Neural progenitor cell (in vitro differentiated cells): ENCODE measurements around the gene CDCA7L. TPM values are rescaled to one million over a fixed set of nuclear protein-coding genes. Genes with fewer than 3 reads are reported as not detected.
A peak's percentile ranks its signal among the peaks of the same experiment; 100 is the strongest.

Source experiments
- DNase-seq: peaks from one replicate; pipeline ENCODE4 v3.0.0-alpha.2; 2016; ENCODE audit warnings: low spot score
- H2AFZ ChIP-seq: fragments of 200-600 bp; sonication (generic); replicated peaks from 2 replicates; pipeline ENCODE4 v1.6.1; 2016; ENCODE audit warnings: antibody characterized with exemption
- H3F3A ChIP-seq: fragments of 200-600 bp; sonication (generic); 2 replicates; pipeline ENCODE4 v1.6.1; 2016; ENCODE audit warnings: antibody characterized with exemption, low read depth
- H3K27ac ChIP-seq: fragments of 200-600 bp; sonication (generic); 2 replicates; pipeline ENCODE4 v1.5.1; 2016; ENCODE audit warnings: mild to moderate bottlenecking
- H3K27me3 ChIP-seq: fragments of 200-600 bp; sonication (generic); 2 replicates; pipeline ENCODE4 v1.6.1; 2016; ENCODE audit warnings: mild to moderate bottlenecking, moderate library complexity
- H3K36me3 ChIP-seq: fragments of 200-600 bp; sonication (generic); 2 replicates; pipeline ENCODE4 v1.5.1; 2016
- H3K4me1 ChIP-seq: fragments of 200-600 bp; sonication (generic); 2 replicates; pipeline ENCODE4 v1.6.1; 2016; ENCODE audit warnings: mixed run types
- H3K4me2 ChIP-seq: fragments of 200-600 bp; sonication (generic); 2 replicates; pipeline ENCODE4 v1.6.1; 2016
- H3K4me3 ChIP-seq: fragments of 200-600 bp; sonication (generic); 2 replicates; pipeline ENCODE4 v1.5.1; 2016
- H3K79me2 ChIP-seq: fragments of 200-600 bp; sonication (generic); 2 replicates; pipeline ENCODE4 v1.6.1; 2016; ENCODE audit warnings: low read depth
- H3K9ac ChIP-seq: fragments of 200-600 bp; sonication (generic); 2 replicates; pipeline ENCODE4 v1.6.1; 2016
- H3K9me3 ChIP-seq: fragments of 200-600 bp; sonication (generic); 2 replicates; pipeline ENCODE4 v1.5.1; 2016; ENCODE audit warnings: low read depth
- H4K20me1 ChIP-seq: fragments of 200-600 bp; sonication (generic); 2 replicates; pipeline ENCODE4 v1.6.1; 2016; ENCODE audit warnings: low read depth
- H3K27ac Mint-ChIP-seq: 3 replicates; pipeline ENCODE4 v1.8.0; 2021; ENCODE audit warnings: mixed read lengths
- H3K27me3 Mint-ChIP-seq: 2 replicates; pipeline ENCODE4 v1.8.0; 2022; ENCODE audit warnings: low read depth, mild to moderate bottlenecking, inconsistent platforms, moderate library complexity, mixed read lengths; ENCODE audit not compliant: insufficient read depth
- H3K36me3 Mint-ChIP-seq: 3 replicates; pipeline ENCODE4 v1.8.0; 2021; ENCODE audit warnings: mixed read lengths
- H3K4me1 Mint-ChIP-seq: 3 replicates; pipeline ENCODE4 v1.8.0; 2021; ENCODE audit warnings: mixed read lengths
- H3K4me3 Mint-ChIP-seq: 3 replicates; pipeline ENCODE4 v1.8.0; 2021; ENCODE audit warnings: mild to moderate bottlenecking, moderate library complexity, mixed read lengths
- H3K9me3 Mint-ChIP-seq: 3 replicates; pipeline ENCODE4 v1.8.0; 2020; ENCODE audit warnings: mixed read lengths
- CTCF ChIP-seq: fragments of 200-600 bp; sonication (generic); IDR thresholded peaks from 2 replicates; pipeline ENCODE4 v1.5.1; 2017; ENCODE audit warnings: antibody characterized with exemption, mild to moderate bottlenecking
- EZH2 ChIP-seq: fragments of 200-600 bp; sonication (generic); IDR thresholded peaks from 2 replicates; pipeline ENCODE4 v1.6.1; 2017; ENCODE audit warnings: antibody characterized with exemption, mild to moderate bottlenecking, moderate library complexity
- EZH2phosphoT487 ChIP-seq: fragments of 200-600 bp; sonication (generic); IDR thresholded peaks from 2 replicates; pipeline ENCODE4 v1.6.1; 2017; ENCODE audit warnings: antibody characterized with exemption
- total RNA-seq: library from RNA; depleted of rRNA; stranded (reverse); fragments of >200 nt; gene quantifications from 2 replicates; pipeline ENCODE4 v1.2.3, GENCODE V29; 2015; ENCODE audit warnings: low replicate concordance

The CDCA7L gene
- total RNA-seq, 1 donor from 2014 or later = 39.9 TPM

- TF ChIP-seq EZH2 = no peak
- no peak for TF ChIP-seq EZH2phosphoT487
- no peak for TF ChIP-seq CTCF
Observed at GRCh38 chr7:21953781-21954180, 8.1 kb upstream of the CDCA7L start.

GRCh38 chr7:21948887-21949540 is 3.3 kb upstream of the CDCA7L start:
- no peaks in the 10 kb centered on the region for H3K9me3 Mint-ChIP-seq
- Histone ChIP-seq H3F3A (peaks cover 25% of the 10 kb centered on the region), H3K4me2 (no peak overlapping the region)

More at GRCh38 chr7:21953781-21954180, 8.1 kb upstream of the CDCA7L start:
- H3K9me3 Mint-ChIP-seq = peaks cover 2% of the 10 kb centered on the region
- H3K27me3 Mint-ChIP-seq = no peaks in the 10 kb centered on the region
- no peak overlapping the region for H3K27ac Mint-ChIP-seq
- peaks cover 5% of the 10 kb centered on the region for H3K4me1 ChIP-seq
- H3K4me2 ChIP-seq = no peak overlapping the region
- no peak overlapping the region for H3K9ac ChIP-seq
- H3K27me3 ChIP-seq = no peaks in the 10 kb centered on the region
- no peak overlapping the region for H3K27ac ChIP-seq
- H3K4me1 Mint-ChIP-seq = peaks cover 11% of the 10 kb centered on the region
- no peak overlapping the region for H3K4me3 Mint-ChIP-seq
- no peak overlapping the region for H3K4me3 ChIP-seq
- no peak for DNase-seq
- H2AFZ ChIP-seq = no peak overlapping the region
- H4K20me1 ChIP-seq = no peaks in the 10 kb centered on the region
- no peaks in the 10 kb centered on the region for H3K36me3 Mint-ChIP-seq
- no peaks in the 10 kb centered on the region for H3K36me3 ChIP-seq
- H3F3A ChIP-seq = peaks cover 3% of the 10 kb centered on the region
- no peaks in the 10 kb centered on the region for H3K79me2 ChIP-seq
- H3K9me3 ChIP-seq = no peaks in the 10 kb centered on the region

GRCh38 chr7:21948364-21948763 is 2.7 kb upstream of the CDCA7L start:
- Histone ChIP-seq H3K9ac (no peak overlapping the region), H3K79me2 (peaks cover 10% of the 10 kb centered on the region), H3K27ac (no peak overlapping the region), H3K36me3 (no peaks in the 10 kb centered on the region), H3K4me1 (peaks cover 11% of the 10 kb centered on the region), H2AFZ (no peak overlapping the region), H4K20me1 (no peaks in the 10 kb centered on the region), H3K4me3 (no peak overlapping the region), H3K27me3 (peaks cover 21% of the 10 kb centered on the region), H3K9me3 (no peaks in the 10 kb centered on the region), H3K4me2 (no peak overlapping the region), H3F3A (peaks cover 28% of the 10 kb centered on the region)
- Mint-ChIP-seq H3K36me3 (no peaks in the 10 kb centered on the region), H3K4me3 (no peak overlapping the region), H3K9me3 (no peaks in the 10 kb centered on the region), H3K27ac (no peak overlapping the region), H3K27me3 (no peaks in the 10 kb centered on the region), H3K4me1 (peaks cover 35% of the 10 kb centered on the region)
- no peak for DNase-seq
- TF ChIP-seq EZH2 (no peak), CTCF (no peak), EZH2phosphoT487 (no peak)

More at GRCh38 chr7:21948887-21949540, 3.3 kb upstream of the CDCA7L start:
- no peak overlapping the region for H2AFZ ChIP-seq
- DNase-seq = no peak
- no peaks in the 10 kb centered on the region for H3K36me3 ChIP-seq
- no peaks in the 10 kb centered on the region for H4K20me1 ChIP-seq
- H3K9me3 ChIP-seq = no peaks in the 10 kb centered on the region
- H3K79me2 ChIP-seq = peaks cover 5% of the 10 kb centered on the region
- Mint-ChIP-seq H3K4me1 (peaks cover 29% of the 10 kb centered on the region), H3K27ac (peak overlapping the region; percentile 23), H3K4me3 (no peak overlapping the region), H3K36me3 (no peaks in the 10 kb centered on the region), H3K27me3 (no peaks in the 10 kb centered on the region)
- peaks cover 21% of the 10 kb centered on the region for H3K27me3 ChIP-seq
- H3K4me1 ChIP-seq = peaks cover 11% of the 10 kb centered on the region
- no peak overlapping the region for H3K9ac ChIP-seq
- no peak overlapping the region for H3K4me3 ChIP-seq
- no peak overlapping the region for H3K27ac ChIP-seq
- no peak for TF ChIP-seq EZH2

- no peak overlapping the region for H3K4me3 Mint-ChIP-seq
Observed at GRCh38 chr7:21947946-21948345, 2.2 kb upstream of the CDCA7L start.

More at GRCh38 chr7:21947946-21948345, 2.2 kb upstream of the CDCA7L start:
- H3K27me3 Mint-ChIP-seq = no peaks in the 10 kb centered on the region
- Histone ChIP-seq H3K9ac (no peak overlapping the region), H3K79me2 (peaks cover 14% of the 10 kb centered on the region), H3K4me2 (no peak overlapping the region), H4K20me1 (no peaks in the 10 kb centered on the region), H3K9me3 (no peaks in the 10 kb centered on the region), H3K27me3 (peaks cover 21% of the 10 kb centered on the region), H3K4me3 (no peak overlapping the region), H2AFZ (no peak overlapping the region), H3K27ac (no peak overlapping the region), H3K4me1 (peaks cover 14% of the 10 kb centered on the region), H3F3A (peaks cover 28% of the 10 kb centered on the region), H3K36me3 (no peaks in the 10 kb centered on the region)
- DNase-seq = no peak
- H3K36me3 Mint-ChIP-seq = no peaks in the 10 kb centered on the region
- peaks cover 39% of the 10 kb centered on the region for H3K4me1 Mint-ChIP-seq
- H3K27ac Mint-ChIP-seq = no peak overlapping the region
- H3K9me3 Mint-ChIP-seq = no peaks in the 10 kb centered on the region
- TF ChIP-seq CTCF = no peak
- no peak for TF ChIP-seq EZH2
